C1 segment of cervical spinal cord (tissue), 14 donors: ENCODE data around the gene STUB1.
A peak's percentile ranks its signal among the peaks of the same experiment; 100 is the strongest.

Experiments used
- DNase-seq, 14 donors: peaks; one replicate each; lab custom pipeline; 2025; lab: John Stamatoyannopoulos, UW

STUB1 gene

DNA sequence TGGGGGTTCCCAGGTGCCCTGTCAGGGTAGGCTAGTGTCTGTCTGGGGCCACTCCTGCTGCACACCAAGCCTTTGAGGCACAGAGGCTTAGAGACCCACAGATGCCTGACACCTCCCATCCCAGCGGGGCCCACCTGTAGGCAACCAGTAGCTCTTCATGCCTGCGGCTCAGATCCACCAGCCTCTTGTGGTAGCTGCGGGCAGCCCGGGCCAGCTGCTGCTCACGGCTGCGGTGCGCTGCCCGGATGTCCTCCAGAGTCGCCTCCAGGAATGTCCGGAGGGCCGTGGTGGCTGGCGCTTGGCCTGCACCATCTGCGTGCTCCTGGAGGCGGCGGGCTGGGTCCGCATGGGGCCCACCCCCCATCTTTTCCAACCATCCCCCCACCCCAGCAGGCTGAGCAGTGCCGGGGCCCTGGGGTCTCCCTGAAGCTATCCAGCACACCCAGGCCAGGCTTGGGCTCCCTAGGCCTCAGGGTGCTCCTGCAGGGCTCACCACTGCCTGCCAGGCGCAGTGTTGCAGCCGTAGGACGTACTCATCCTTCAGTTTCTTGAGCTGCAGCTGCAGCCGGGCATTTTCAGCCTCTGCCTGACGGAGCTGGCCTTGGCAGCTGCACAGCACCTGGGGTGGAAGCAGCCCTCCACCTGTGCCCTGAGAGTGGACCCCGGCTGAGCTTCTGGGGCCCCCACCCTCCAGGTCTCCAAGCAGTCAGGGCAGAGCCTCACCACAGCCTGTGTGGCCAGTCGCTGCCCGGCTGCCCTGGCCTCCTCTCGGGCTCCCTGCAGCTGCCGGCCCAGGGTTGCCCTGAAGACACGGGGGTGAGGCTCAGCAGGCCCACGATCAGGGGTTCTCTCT lies 44.2 kb downstream of the STUB1 start:
- DNase-seq, result no peak

DNA sequence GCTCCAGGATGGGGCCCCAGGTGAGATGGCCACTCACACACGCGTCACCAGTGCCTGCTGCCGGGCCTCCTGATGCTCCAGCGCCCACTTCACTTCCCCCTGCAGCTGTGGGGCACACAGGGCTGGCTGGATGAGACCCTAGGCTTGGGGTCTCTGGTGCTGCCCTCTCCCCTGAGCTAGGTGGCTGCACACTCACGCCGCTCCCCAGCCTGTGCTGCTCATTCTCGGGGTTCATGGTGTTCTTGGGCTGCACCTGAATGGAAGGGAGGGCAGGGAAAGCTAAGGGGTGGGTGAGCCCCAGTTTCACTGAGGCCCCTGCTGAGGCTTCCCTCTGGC lies 44.8 kb downstream of the STUB1 start:
- DNase-seq, result no peak

DNA sequence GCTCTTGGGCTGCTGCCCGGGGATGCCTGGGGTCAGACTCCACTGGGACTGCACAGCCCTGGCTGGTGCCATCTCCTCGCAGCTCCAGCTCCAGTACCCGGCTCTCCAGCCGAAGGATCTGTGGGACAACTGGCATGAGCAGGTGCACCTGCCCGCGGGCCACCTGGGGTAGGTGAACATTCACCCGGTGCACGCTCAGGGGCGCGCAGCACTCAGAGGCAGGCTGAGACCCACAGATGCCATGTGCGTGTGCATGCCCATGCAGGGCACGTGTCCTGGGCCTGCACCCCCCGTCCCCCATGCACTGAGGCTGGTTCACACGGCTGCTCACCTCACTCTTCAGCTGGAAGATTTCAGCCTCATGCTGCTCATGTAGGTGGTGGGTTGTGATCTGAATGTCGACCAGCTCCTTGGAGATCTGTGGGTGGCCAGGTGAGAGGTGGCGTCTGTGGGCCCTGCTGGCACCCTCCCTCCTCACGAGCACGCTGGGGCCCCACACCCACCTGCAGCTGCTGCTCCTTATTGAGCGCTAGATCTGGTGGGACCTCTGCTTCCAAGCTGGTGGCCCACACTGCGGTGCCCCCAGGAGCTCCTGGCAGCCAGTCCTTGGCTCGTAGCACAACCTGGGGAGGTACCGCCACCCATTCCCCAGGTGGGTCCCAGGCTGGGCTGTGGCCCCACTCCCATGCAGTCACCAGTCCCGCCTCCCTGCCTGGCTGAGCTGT lies 45.4 kb downstream of the STUB1 start:
- no peak for DNase-seq

DNA sequence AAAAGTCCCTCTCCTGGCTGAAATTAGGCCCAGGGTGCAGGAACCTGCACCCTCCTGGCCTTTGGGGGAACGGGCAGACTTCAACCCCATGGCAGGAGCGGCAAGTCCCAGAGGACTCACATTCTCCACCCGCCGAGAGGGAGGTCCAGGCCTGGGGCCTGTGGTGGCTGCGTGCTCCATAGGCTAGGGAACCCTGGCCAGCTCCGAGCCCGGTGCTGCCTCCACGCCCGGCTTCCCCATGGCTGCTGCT lies 45.9 kb downstream of the STUB1 start:
- no peak for DNase-seq

DNA sequence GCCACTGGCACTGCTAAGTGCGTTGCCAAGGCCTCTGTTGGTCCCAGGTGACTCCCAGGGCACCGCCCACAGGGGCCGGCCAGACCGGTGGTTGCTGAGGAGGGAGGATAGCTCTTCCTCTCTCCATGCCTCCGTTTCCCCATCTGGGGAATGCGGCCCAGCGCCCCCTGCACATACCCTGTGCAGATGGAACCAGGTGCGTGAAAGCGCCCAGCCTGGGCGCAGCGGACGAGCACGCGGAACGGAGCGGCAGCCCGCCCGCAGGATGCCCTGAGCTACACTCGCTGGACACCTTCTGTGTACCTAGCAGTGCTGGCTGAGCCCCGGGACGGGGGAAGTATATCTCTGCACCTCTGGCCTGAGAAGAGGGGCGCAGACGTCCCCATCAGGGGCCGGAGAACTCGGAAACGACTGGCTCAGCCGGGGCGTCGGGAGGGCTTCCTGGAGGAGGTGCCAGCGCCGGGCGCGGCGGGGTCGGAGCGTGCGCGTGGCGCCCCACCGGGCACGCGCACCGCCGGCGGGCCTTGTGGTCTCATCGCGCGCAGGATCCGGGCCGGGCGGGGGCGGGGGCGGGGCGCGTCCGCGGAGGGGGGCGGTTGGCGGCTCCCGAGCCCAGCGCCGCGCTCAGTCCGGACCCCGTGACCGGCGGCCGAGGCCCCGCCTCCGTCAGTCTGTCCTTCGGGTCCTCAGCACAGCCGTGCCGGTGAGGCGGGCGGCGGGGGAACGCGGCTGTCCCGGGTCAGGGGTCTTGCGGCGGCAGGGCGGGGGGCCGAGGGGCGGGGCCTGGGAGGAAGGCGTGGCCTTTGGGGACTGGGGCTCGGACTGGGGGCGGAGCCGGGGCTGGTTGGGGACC lies 46.5 kb downstream of the STUB1 start, which contains the start of the genes CCDC78 and HAGHL:
Gene CCDC78 (minus strand): TSS at position 6 of the 853 bp plus-strand sequence. CDS start 76 bp downstream, outside the sequence.
Gene HAGHL (plus strand): TSS at position 669 of the 853 bp plus-strand sequence. CDS start 404 bp downstream, outside the sequence.
- peak in 11 of 14 donors; percentile 29 to 82 (median 58) for DNase-seq

DNA sequence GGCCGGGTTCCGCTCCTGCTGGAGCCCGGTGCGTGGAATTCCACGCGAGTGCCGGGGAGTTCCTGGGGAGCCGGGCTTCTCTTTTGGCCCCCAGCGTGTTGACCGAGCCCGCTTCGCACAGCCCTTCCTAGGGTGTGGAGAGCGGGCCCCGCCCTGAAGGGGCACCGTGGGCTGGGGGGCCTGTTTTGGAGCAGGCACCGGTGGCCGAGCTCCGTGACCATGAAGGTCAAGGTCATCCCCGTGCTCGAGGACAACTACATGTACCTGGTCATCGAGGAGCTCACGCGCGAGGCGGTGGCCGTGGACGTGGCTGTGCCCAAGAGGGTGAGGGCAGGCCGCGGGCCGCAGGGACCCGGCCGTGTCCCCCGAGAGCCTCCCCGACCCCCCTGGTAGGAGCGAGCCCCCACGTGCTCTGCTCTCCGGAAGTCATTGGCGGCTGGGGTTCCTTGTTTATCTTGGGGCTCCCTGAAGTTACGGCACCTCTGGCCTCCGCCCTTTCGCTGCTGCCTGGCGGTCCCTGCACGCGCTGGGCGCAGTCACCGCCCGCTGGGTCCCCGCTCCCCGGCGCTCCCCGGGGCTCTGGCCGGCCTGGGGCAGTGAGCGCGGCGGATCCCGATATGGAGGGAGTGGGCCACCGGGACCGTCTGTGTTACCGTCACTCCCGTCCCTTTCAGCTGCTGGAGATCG lies 47.2 kb downstream of the STUB1 start:
- no peak for DNase-seq

DNA sequence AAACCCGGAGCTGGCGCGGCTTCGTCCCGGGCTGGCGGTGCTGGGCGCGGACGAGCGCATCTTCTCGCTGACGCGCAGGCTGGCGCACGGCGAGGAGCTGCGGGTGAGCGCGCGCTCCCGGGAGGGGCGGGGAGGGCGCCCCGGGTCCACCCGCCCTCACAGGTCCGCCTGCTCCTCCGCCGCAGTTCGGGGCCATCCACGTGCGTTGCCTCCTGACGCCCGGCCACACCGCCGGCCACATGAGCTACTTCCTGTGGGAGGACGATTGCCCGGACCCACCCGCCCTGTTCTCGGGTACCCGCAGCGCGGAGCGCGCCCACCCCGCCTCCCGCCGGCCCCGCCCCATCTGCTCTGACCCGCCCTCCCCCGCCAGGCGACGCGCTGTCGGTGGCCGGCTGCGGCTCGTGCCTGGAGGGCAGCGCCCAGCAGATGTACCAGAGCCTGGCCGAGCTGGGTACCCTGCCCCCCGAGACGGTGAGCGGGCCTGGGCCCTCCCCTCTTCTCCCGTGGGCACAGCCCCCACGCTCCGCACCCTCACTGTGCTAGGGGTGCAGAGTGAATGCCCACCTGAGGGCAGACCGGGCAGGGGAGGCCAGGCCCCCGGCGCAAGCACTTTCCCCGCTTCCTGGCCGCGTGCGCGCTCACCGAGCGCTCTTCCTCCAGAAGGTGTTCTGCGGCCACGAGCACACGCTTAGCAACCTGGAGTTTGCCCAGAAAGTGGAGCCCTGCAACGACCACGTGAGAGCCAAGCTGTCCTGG lies 48.1 kb downstream of the STUB1 start:
- peak in 12 of 14 donors; percentile 26 to 71 (median 63) for DNase-seq

DNA sequence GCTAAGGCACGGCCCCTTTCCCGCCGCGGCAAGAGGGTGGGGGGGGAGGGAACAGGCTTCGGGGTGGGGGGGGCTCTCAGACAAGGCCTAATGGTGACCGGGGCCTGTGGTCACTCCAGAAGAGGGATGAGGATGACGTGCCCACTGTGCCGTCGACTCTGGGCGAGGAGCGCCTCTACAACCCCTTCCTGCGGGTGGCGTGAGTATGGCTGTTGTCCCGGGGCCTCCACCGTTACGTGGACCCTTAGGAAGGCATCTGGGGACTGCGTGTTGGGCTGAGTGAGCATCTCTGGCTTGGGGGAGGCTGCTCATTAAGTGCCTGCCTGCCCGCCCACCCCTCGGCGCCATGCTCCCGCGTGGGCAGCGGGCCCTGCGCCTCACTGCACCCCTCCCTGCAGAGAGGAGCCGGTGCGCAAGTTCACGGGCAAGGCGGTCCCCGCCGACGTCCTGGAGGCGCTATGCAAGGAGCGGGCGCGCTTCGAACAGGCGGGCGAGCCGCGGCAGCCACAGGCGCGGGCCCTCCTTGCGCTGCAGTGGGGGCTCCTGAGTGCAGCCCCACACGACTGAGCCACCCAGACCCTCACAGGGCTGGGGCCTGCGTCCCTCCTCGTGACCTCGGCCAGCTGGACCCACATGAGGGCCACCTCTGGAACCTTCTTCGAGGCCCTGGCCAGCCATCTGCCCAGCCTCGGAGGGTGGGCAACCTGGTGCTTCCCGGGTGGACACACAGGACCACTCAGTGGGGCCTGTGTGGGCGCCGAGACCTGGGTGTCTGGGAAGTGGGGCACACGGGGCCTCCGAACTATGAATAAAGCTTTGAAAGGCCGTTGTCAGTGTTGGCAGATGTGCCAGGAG lies 48.9 kb downstream of the STUB1 start:
- DNase-seq, result no peak

DNA sequence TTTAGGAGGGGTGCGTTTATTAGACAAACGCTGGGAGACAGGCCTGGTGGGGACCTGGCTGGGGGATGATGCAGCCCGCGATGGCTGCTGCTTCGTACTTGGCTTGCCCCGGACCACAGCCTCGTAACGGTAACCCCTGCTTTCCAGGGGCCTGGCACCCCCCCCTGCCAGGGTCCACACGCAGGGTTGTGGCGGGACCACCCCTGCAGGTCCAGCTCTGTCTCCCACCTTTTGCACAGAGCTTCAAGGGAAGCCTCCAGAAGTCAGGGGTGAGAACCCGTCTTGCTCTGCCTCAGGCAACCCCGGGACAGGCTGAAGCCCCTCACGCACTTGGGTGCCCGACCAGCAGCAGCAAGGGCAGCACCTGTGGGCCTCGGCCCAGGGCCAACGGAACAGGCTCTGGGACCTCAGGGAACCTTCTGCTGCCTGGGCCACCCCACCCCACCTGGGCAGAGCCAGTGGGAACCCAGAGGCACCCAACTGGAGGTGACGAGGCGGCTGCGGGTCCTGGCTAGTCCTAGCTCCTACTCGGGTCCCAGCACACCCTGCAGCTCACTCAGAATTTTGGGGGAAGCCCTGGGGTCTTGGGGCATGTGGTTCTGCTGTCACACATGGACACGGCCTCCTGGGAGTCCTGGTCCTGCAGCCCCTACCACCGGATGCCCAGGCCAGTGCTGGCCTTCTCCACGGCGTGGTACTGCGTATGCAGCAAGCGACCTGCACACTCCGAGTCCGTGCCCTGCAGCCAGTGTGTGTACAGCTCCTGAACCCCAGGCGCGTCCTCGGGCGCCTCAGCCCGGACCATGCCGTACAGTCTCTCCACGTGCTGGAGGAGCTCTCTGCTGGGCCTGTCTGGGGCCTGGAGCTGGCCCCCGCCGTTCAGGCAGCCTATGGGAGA lies 49.8 kb downstream of the STUB1 start:
- no peak for DNase-seq

DNA sequence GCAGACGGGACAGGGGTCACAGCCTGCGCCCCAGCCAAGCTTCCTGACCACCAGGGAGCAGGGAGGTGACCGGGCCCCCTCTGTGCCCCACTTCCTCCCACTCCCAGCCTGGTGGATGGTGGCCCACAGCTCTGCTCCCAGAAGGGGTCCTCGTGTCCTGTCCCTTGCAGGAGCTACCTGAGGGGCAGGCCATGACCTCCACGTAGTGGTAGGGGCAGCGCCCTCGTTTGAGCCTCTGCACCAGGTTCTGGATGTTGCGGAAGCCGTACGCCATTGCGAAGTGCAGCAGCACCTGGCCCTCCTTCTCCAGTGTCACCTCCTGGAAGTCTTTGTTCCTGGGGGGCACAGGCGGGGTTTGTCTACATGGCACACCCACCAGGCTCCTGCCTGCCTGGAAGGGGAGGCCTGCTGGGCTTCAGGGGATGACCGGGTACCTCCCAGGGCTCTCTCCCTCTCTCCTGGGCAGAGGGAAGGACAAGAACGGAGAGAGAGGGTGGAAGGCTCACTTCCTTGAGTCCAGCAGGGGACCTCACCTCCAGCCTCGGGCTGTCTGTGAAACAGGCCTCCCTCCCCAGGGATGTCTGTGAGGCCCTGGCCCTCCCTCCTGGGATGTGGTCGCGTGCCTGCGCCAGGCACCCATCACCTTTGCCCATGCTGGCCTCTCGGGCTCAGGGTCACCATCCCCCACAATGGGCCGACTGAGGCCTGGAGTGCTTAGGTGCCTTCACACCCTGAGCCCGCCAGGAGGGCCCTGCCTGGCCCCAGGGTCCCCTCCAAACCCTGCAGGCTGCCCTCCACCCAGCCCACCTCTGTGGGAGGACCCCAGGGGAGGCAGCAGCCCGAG lies 50.7 kb downstream of the STUB1 start:
- DNase-seq, result no peak

DNA sequence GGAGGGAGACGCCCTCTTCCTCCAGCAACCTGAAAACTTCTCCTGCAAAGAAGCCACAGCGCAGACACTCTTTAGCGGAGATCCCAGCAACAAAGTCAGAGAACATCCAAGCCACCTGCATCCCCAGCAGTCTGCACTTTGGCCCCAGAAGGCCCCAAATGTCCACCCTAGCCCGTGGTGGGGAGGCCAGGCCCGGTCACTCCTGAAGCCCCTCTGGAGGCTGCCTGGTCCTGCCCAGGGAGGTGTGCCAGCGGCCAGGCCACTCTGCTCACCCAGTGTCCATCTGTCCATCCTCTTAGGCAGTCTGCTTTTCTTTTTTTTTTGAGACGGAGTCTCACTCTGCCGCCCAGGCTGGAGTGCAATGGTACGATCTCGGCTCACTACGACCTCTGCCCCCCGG lies 52.1 kb downstream of the STUB1 start:
- DNase-seq, result no peak
